HG03139 (cell line): ENCODE results near the gene CACHD1.
A peak's percentile ranks its signal among the peaks of the same experiment; 100 is the strongest.

Experiments used
- ATAC-seq: cut with Tn5 transposase; IDR thresholded peaks from one replicate; pipeline ENCODE4 v1.9.1; 2021; ENCODE audit not compliant: unreplicated experiment

CACHD1 gene

GRCh38 chr1:64469977-64470664 is at the start of gene CACHD1:
CACHD1 (plus strand) TSS chr1:64470129; CDS start chr1:64470745, 616 bp downstream.
- ATAC-seq, result peak; percentile 62

GRCh38 chr1:64421377-64421776 is 48.6 kb upstream of the CACHD1 start:
- no peak for ATAC-seq

GRCh38 chr1:64423526-64423925 is 46.4 kb upstream of the CACHD1 start:
- ATAC-seq, result no peak

- ATAC-seq, result no peak
Observed at GRCh38 chr1:64424412-64424811, 45.5 kb upstream of the CACHD1 start.

GRCh38 chr1:64425521-64425920 is 44.4 kb upstream of the CACHD1 start:
- ATAC-seq, result no peak

GRCh38 chr1:64426681-64427080 is 43.2 kb upstream of the CACHD1 start:
- no peak for ATAC-seq

GRCh38 chr1:64427879-64428278 is 42.0 kb upstream of the CACHD1 start:
- ATAC-seq, result no peak

- no peak for ATAC-seq
Observed at GRCh38 chr1:64433308-64433707, 36.6 kb upstream of the CACHD1 start.

- ATAC-seq, result no peak
Observed at GRCh38 chr1:64433747-64434146, 36.2 kb upstream of the CACHD1 start.

- ATAC-seq, result no peak
Observed at GRCh38 chr1:64435000-64435399, 34.9 kb upstream of the CACHD1 start.

GRCh38 chr1:64437453-64437852 is 32.5 kb upstream of the CACHD1 start:
- ATAC-seq, result no peak

GRCh38 chr1:64440183-64440826 is 29.6 kb upstream of the CACHD1 start:
- no peak for ATAC-seq

- no peak for ATAC-seq
Observed at GRCh38 chr1:64451440-64451839, 18.5 kb upstream of the CACHD1 start.

- no peak for ATAC-seq
Observed at GRCh38 chr1:64453688-64454087, 16.2 kb upstream of the CACHD1 start.

- no peak for ATAC-seq
Observed at GRCh38 chr1:64458915-64459314, 11.0 kb upstream of the CACHD1 start.

- ATAC-seq, result no peak
Observed at GRCh38 chr1:64459743-64460142, 10.2 kb upstream of the CACHD1 start.

- no peak for ATAC-seq
Observed at GRCh38 chr1:64466033-64466432, 3.9 kb upstream of the CACHD1 start.

- ATAC-seq, result no peak
Observed at GRCh38 chr1:64469116-64469976, 583 bp upstream of the CACHD1 start.

- ATAC-seq, result peak; percentile 19
Observed at GRCh38 chr1:64470665-64471217, 812 bp downstream of the CACHD1 start.

- no peak for ATAC-seq
Observed at GRCh38 chr1:64471218-64472039, 1.5 kb downstream of the CACHD1 start.

- ATAC-seq, result no peak
Observed at GRCh38 chr1:64472040-64472376, 2.1 kb downstream of the CACHD1 start.
